ENCODE measurements around the gene SETD1B.

DNA sequence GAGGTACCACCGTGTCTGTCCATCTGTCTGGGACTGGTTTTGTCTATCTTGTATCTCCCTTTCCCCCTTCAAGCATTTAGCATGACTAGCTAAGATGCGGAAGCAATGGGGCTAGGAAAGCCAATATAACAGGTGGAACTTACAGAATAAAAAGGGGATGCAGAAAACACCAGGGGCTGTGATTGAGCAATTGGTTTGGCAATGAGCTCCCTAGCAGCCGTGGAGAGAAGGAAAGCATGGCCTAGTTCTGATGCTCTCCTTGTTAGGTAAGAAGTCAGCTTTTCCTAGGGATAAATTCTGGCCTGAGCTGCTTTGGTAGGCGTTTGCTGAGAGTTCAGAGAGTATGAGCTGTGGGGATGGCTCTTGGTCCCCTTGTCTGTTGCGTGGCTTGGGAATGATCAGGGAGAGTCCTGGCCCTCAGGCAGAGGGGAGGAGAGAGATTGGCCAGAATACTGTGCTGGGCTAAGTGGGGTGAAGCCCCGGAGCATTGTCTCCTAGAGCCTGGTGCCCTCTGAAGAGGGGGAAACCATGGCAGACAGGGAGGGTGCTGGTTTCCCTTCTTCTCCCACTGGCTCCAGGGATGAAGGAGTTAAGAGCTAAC, 7.1 kb downstream of the SETD1B start:
- TF ChIP-seq, protein P1, sequence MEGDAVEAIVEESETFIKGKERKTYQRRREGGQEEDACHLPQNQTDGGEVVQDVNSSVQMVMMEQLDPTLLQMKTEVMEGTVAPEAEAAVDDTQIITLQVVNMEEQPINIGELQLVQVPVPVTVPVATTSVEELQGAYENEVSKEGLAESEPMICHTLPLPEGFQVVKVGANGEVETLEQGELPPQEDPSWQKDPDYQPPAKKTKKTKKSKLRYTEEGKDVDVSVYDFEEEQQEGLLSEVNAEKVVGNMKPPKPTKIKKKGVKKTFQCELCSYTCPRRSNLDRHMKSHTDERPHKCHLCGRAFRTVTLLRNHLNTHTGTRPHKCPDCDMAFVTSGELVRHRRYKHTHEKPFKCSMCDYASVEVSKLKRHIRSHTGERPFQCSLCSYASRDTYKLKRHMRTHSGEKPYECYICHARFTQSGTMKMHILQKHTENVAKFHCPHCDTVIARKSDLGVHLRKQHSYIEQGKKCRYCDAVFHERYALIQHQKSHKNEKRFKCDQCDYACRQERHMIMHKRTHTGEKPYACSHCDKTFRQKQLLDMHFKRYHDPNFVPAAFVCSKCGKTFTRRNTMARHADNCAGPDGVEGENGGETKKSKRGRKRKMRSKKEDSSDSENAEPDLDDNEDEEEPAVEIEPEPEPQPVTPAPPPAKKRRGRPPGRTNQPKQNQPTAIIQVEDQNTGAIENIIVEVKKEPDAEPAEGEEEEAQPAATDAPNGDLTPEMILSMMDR (IDR thresholded peaks at IDR 0.05) = no peak
- no peak for TF ChIP-seq POLR2A (IDR thresholded peaks at IDR 0.05)

Data from uterus (tissue), 2 donors.